Measurements from ENCODE around the gene CCNB1IP1.
"Not testable (repeated sequence)": the region's sequence is repeated elsewhere in the genome, so short reads cannot be mapped to it uniquely, and the experiment has no call there.

Gene CCNB1IP1

GRCh38 chr14:20376071-20376588 is 43.1 kb upstream of the CCNB1IP1 start:
- H3K4me3 ChIP-seq (replicated peaks; ENCODE audit: low read depth, low read length): no peak overlapping the region
- no peak for TF ChIP-seq CTCF (IDR thresholded peaks at IDR 0.05; ENCODE audit: low read length, missing control alignments)
- no peak for DNase-seq (ENCODE audit: low read depth)

- TF ChIP-seq CTCF (IDR thresholded peaks at IDR 0.05; ENCODE audit: low read length, missing control alignments): no peak
- no peak overlapping the region for H3K4me3 ChIP-seq (replicated peaks; ENCODE audit: low read depth, low read length)
- DNase-seq (ENCODE audit: low read depth): no peak
These were observed 42.4 kb upstream of the CCNB1IP1 start for GRCh38 chr14:20375471-20375870.

- no peak for DNase-seq (ENCODE audit: low read depth)
- TF ChIP-seq CTCF (IDR thresholded peaks at IDR 0.05; ENCODE audit: low read length, missing control alignments): no peak
- H3K4me3 ChIP-seq (replicated peaks; ENCODE audit: low read depth, low read length): no peak overlapping the region
These were observed 39.7 kb upstream of the CCNB1IP1 start for GRCh38 chr14:20372796-20373195.

GRCh38 chr14:20365928-20366327 is 32.8 kb upstream of the CCNB1IP1 start:
- DNase-seq (ENCODE audit: low read depth): no peak
- TF ChIP-seq CTCF (IDR thresholded peaks at IDR 0.05; ENCODE audit: low read length, missing control alignments): no peak
- no peak overlapping the region for H3K4me3 ChIP-seq (replicated peaks; ENCODE audit: low read depth, low read length)

GRCh38 chr14:20358474-20358873 is 25.4 kb upstream of the CCNB1IP1 start:
- H3K4me3 ChIP-seq (replicated peaks; ENCODE audit: low read depth, low read length); DNase-seq (ENCODE audit: low read depth): not testable (repeated sequence)

- TF ChIP-seq CTCF (IDR thresholded peaks at IDR 0.05; ENCODE audit: low read length, missing control alignments): no peak
- DNase-seq (ENCODE audit: low read depth): no peak
- no peak overlapping the region for H3K4me3 ChIP-seq (replicated peaks; ENCODE audit: low read depth, low read length)
These were observed 23.3 kb upstream of the CCNB1IP1 start for GRCh38 chr14:20356422-20356821.

GRCh38 chr14:20350860-20351259 is 17.8 kb upstream of the CCNB1IP1 start:
- peak; percentile 41 for DNase-seq (ENCODE audit: low read depth)
- peak; percentile 35 for TF ChIP-seq CTCF (IDR thresholded peaks at IDR 0.05; ENCODE audit: low read length, missing control alignments)
- no peak overlapping the region for H3K4me3 ChIP-seq (replicated peaks; ENCODE audit: low read depth, low read length)

Data from fibroblast of pulmonary artery (primary cell).